Progenitor cell of endocrine pancreas (in vitro differentiated cells): ENCODE results near the gene PRDM5. TPM values are rescaled to one million over a fixed set of nuclear protein-coding genes. Genes with fewer than 3 reads are reported as not detected.

Source experiments
- DNase-seq: peaks from one replicate; pipeline ENCODE4 v3.0.0; 2021; ENCODE audit warnings: low spot score; ENCODE audit not compliant: unreplicated experiment
- H3K27ac Mint-ChIP-seq: 2 replicates; pipeline ENCODE4 v1.8.0; 2021; ENCODE audit warnings: mild to moderate bottlenecking, moderate library complexity, mixed read lengths
- H3K27me3 Mint-ChIP-seq: 2 replicates; pipeline ENCODE4 v1.8.0; 2021; ENCODE audit warnings: mixed read lengths
- H3K36me3 Mint-ChIP-seq: 2 replicates; pipeline ENCODE4 v1.8.0; 2022; ENCODE audit warnings: mixed read lengths; ENCODE audit not compliant: insufficient read depth
- H3K4me1 Mint-ChIP-seq: 2 replicates; pipeline ENCODE4 v1.8.0; 2021; ENCODE audit warnings: low read depth, mixed read lengths
- H3K4me3 Mint-ChIP-seq: 2 replicates; pipeline ENCODE4 v1.8.0; 2021; ENCODE audit warnings: low read depth, mild to moderate bottlenecking, moderate library complexity, mixed read lengths
- H3K9me3 Mint-ChIP-seq: 2 replicates; pipeline ENCODE4 v1.8.0; 2021; ENCODE audit warnings: low read depth, mixed read lengths
- CTCF ChIP-seq: fragments of 200-600 bp; sonication (generic); IDR thresholded peaks from one replicate; pipeline ENCODE4 v1.5.0; 2021; ENCODE audit warnings: antibody characterized with exemption, mild to moderate bottlenecking; ENCODE audit not compliant: unreplicated experiment
- total RNA-seq: library from RNA; stranded (reverse); gene quantifications from 2 replicates; pipeline ENCODE4 v1.2.1, GENCODE V29; 2021

Gene PRDM5
- total RNA-seq, 1 donor from 2014 or later = 18.9 TPM

GRCh38 chr4:120921456-120922380 lies 808 bp downstream of the PRDM5 start:
- peaks cover 17% of the 10 kb centered on the region for H3K4me1 Mint-ChIP-seq

DNA sequence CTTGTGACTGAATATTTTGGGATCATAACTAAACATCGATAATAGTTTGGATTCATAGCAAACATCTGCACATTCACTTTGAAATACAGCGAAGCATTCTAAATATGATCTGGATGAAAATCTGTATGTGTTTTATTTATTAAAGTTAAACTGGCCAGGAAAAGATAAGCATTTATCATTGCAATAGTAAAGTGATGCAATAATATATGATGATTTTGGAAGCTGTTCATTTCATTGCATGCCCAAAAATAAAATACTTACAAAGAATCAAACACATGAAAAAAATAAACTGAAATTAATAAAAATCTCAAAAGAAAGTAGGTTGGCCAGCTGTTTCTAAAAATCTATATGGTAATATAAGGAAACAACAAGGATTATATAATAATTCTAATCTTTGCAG lies 1.9 kb downstream of the PRDM5 start:
- no peak overlapping the region for H3K27ac Mint-ChIP-seq
- no peak overlapping the region for H3K4me3 Mint-ChIP-seq
- peaks cover 17% of the 10 kb centered on the region for H3K4me1 Mint-ChIP-seq

More at GRCh38 chr4:120921456-120922380, 808 bp downstream of the PRDM5 start:
- DNase-seq = peak; percentile 32
- Mint-ChIP-seq H3K27me3 (peaks cover 5% of the 10 kb centered on the region), H3K9me3 (no peaks in the 10 kb centered on the region), H3K4me3 (peak overlapping the region; percentile 93), H3K27ac (peak overlapping the region; percentile 99), H3K36me3 (no peaks in the 10 kb centered on the region)
- no peak for TF ChIP-seq CTCF

GRCh38 chr4:120919358-120919757 lies 3.2 kb downstream of the PRDM5 start:
- Mint-ChIP-seq H3K27ac (no peak overlapping the region), H3K4me3 (peak overlapping the region; percentile 16), H3K9me3 (no peaks in the 10 kb centered on the region), H3K4me1 (peaks cover 17% of the 10 kb centered on the region), H3K36me3 (no peaks in the 10 kb centered on the region), H3K27me3 (no peaks in the 10 kb centered on the region)
- peak; percentile 23 for TF ChIP-seq CTCF
- DNase-seq = no peak

More for the DNA sequence above, 1.9 kb downstream of the PRDM5 start:
- no peaks in the 10 kb centered on the region for H3K36me3 Mint-ChIP-seq
- H3K9me3 Mint-ChIP-seq = no peaks in the 10 kb centered on the region
- no peak for DNase-seq
- no peaks in the 10 kb centered on the region for H3K27me3 Mint-ChIP-seq
- no peak for TF ChIP-seq CTCF

DNA sequence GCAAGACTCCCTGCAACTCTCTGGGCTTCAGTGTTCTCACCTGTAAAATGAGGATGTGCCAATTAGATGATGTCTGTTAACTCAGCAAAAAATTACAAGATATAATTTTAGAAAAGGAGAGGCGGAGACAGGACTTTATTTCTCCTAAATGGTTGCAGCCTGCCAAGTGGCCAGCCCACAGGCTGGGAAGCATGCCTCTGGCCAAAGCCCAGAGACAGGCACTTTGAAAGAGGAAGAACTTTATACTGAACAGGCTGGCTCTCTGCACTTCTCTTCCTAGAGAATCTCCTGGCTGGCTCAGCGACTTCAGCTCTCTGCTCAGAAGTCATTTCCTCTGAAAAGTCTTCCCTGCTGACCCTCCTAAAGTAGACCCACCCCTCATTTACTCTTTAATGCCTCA lies 3.7 kb downstream of the PRDM5 start:
- H3K9me3 Mint-ChIP-seq = no peaks in the 10 kb centered on the region
- no peak for DNase-seq
- H3K27ac Mint-ChIP-seq = no peak overlapping the region
- H3K4me1 Mint-ChIP-seq = peaks cover 17% of the 10 kb centered on the region
- H3K36me3 Mint-ChIP-seq = no peaks in the 10 kb centered on the region
- H3K27me3 Mint-ChIP-seq = no peaks in the 10 kb centered on the region
- peak overlapping the region; percentile 16 for H3K4me3 Mint-ChIP-seq
- no peak for TF ChIP-seq CTCF

GRCh38 chr4:120918092-120918491 lies 4.4 kb downstream of the PRDM5 start:
- no peak for TF ChIP-seq CTCF
- Mint-ChIP-seq H3K36me3 (no peaks in the 10 kb centered on the region), H3K4me1 (peaks cover 17% of the 10 kb centered on the region), H3K9me3 (no peaks in the 10 kb centered on the region), H3K4me3 (no peak overlapping the region), H3K27me3 (no peaks in the 10 kb centered on the region), H3K27ac (no peak overlapping the region)
- no peak for DNase-seq
